WTC11 (cell line): ENCODE results near the gene MYO1A. TPM values are rescaled to one million over a fixed set of nuclear protein-coding genes. Genes with fewer than 3 reads are reported as not detected.

ENCODE experiments used
- ATAC-seq: fragments of 200-7000 bp; cut with Tn5 transposase; 2 replicates; pipeline ENCODE4 v1.10.0; 2021; ENCODE audit warnings: mild to moderate bottlenecking, moderate library complexity
- CTCF ChIA-PET: fragments of 300-600 bp; sonication (Branson Sonifier 250); formaldehyde crosslinking; loops from one replicate; lab custom pipeline; 2021; ENCODE audit warnings: antibody characterized with exemption; lab: Charles Lee
- POLR2A ChIA-PET: fragments of 350-600 bp; sonication (Branson Sonifier 250); formaldehyde crosslinking; loops from one replicate; lab custom pipeline; 2021; ENCODE audit warnings: antibody characterized with exemption; lab: Charles Lee
- DNase-seq: peaks from one replicate; pipeline ENCODE4 v3.0.0; 2021; ENCODE audit warnings: low spot score
- H3K27ac Mint-ChIP-seq: 2 replicates; pipeline ENCODE4 v1.8.0; 2021; ENCODE audit warnings: mixed read lengths
- H3K27me3 Mint-ChIP-seq: 2 replicates; pipeline ENCODE4 v1.8.0; 2021; ENCODE audit warnings: low read depth, mild to moderate bottlenecking, moderate library complexity, mixed read lengths
- H3K36me3 Mint-ChIP-seq: 2 replicates; pipeline ENCODE4 v1.8.0; 2021; ENCODE audit warnings: mixed read lengths
- H3K4me1 Mint-ChIP-seq: 2 replicates; pipeline ENCODE4 v1.8.0; 2022; ENCODE audit warnings: mixed read lengths
- H3K4me3 Mint-ChIP-seq: 2 replicates; pipeline ENCODE4 v1.8.0; 2021; ENCODE audit warnings: mild to moderate bottlenecking, moderate library complexity, mixed read lengths
- H3K9me3 Mint-ChIP-seq: 2 replicates; pipeline ENCODE4 v1.8.0; 2021; ENCODE audit warnings: mixed read lengths
- ATF3 ChIP-seq: sonication (generic); formaldehyde crosslinking; conservative IDR thresholded peaks from 2 replicates; pipeline ENCODE4 v1.8.1; 2022; ENCODE audit warnings: mild to moderate bottlenecking, missing genetic modification reagents
- CREB1 ChIP-seq: sonication (generic); formaldehyde crosslinking; IDR thresholded peaks from 2 replicates; pipeline ENCODE4 v1.8.0; 2023; ENCODE audit warnings: mild to moderate bottlenecking, missing genetic modification reagents
- ELF4 ChIP-seq: sonication (generic); formaldehyde crosslinking; IDR thresholded peaks from 2 replicates; pipeline ENCODE4 v1.8.1; 2022; ENCODE audit warnings: low read depth, mild to moderate bottlenecking, moderate library complexity, missing genetic modification reagents
- EMX1 ChIP-seq: fragments of 250-450 bp; sonication (Bioruptor Pico); IDR thresholded peaks from 2 replicates; pipeline ENCODE4 v1.8.0; 2021; ENCODE audit warnings: mild to moderate bottlenecking
- ESRRA ChIP-seq: sonication (generic); formaldehyde crosslinking; IDR thresholded peaks from 2 replicates; pipeline ENCODE4 v1.8.1; 2022; ENCODE audit warnings: mild to moderate bottlenecking, missing genetic modification reagents, borderline replicate concordance
- ETV6 ChIP-seq: sonication (generic); formaldehyde crosslinking; IDR thresholded peaks from 2 replicates; pipeline ENCODE4 v1.8.1; 2022; ENCODE audit warnings: mild to moderate bottlenecking, missing genetic modification reagents
- FOXJ3 ChIP-seq: sonication (generic); formaldehyde crosslinking; IDR thresholded peaks from 2 replicates; pipeline ENCODE4 v1.9.0; 2021; ENCODE audit warnings: missing genetic modification reagents, mild to moderate bottlenecking, borderline replicate concordance
- FOXP4 ChIP-seq: sonication (generic); formaldehyde crosslinking; IDR thresholded peaks from 2 replicates; pipeline ENCODE4 v1.8.0; 2022; ENCODE audit warnings: mild to moderate bottlenecking, missing genetic modification reagents
- GTF2I ChIP-seq: fragments of 250-450 bp; sonication (Bioruptor Pico); conservative IDR thresholded peaks from 2 replicates; pipeline ENCODE4 v1.4.0; 2021; ENCODE audit warnings: mild to moderate bottlenecking
- HMGA2 ChIP-seq: fragments of 250-450 bp; sonication (Bioruptor Pico); IDR thresholded peaks from 2 replicates; pipeline ENCODE4 v1.4.0; 2021; ENCODE audit warnings: mild to moderate bottlenecking, moderate library complexity
- MLX ChIP-seq: sonication (generic); formaldehyde crosslinking; IDR thresholded peaks from 2 replicates; pipeline ENCODE4 v1.8.1; 2023; ENCODE audit warnings: mild to moderate bottlenecking, missing genetic modification reagents, moderate library complexity
- MXD4 ChIP-seq: fragments of 250-450 bp; sonication (Bioruptor Pico); IDR thresholded peaks from 2 replicates; pipeline ENCODE4 v1.8.0; 2021; ENCODE audit warnings: mild to moderate bottlenecking, moderate library complexity, borderline replicate concordance
- NR3C1 ChIP-seq: sonication (generic); formaldehyde crosslinking; conservative IDR thresholded peaks from 2 replicates; pipeline ENCODE4 v1.8.1; 2023; ENCODE audit warnings: low read depth, mild to moderate bottlenecking, missing genetic modification reagents
- SMAD4 ChIP-seq: sonication (generic); formaldehyde crosslinking; IDR thresholded peaks from 2 replicates; pipeline ENCODE4 v1.8.0; 2022; ENCODE audit warnings: mild to moderate bottlenecking, missing genetic modification reagents
- TEAD1 ChIP-seq: sonication (generic); formaldehyde crosslinking; IDR thresholded peaks from 2 replicates; pipeline ENCODE4 v1.8.0; 2022; ENCODE audit warnings: mild to moderate bottlenecking, missing genetic modification reagents
- TEAD4 ChIP-seq: sonication (generic); formaldehyde crosslinking; IDR thresholded peaks from 2 replicates; pipeline ENCODE4 v1.8.0; 2022; ENCODE audit warnings: mild to moderate bottlenecking, missing genetic modification reagents
- ZNF396 ChIP-seq: fragments of 250-450 bp; sonication (Bioruptor Pico); IDR thresholded peaks from 2 replicates; pipeline ENCODE4 v1.8.0; 2021; ENCODE audit warnings: mild to moderate bottlenecking, moderate library complexity, borderline replicate concordance
- ZNF425 ChIP-seq: fragments of 250-450 bp; sonication (Bioruptor Pico); conservative IDR thresholded peaks from 2 replicates; pipeline ENCODE4 v1.9.0; 2021; ENCODE audit warnings: mild to moderate bottlenecking
- total RNA-seq: library from RNA; stranded (reverse); gene quantifications from 3 replicates; pipeline ENCODE4 v1.2.3, GENCODE V29; 2021
- TF ChIP-seq, protein P1 (sequence below): sonication (generic); formaldehyde crosslinking; conservative IDR thresholded peaks from 2 replicates; pipeline ENCODE4 v1.8.1; 2023; ENCODE audit warnings: mild to moderate bottlenecking, low read depth, missing genetic modification reagents, moderate library complexity
- TF ChIP-seq, protein P2 (sequence below): sonication (generic); formaldehyde crosslinking; IDR thresholded peaks from 2 replicates; pipeline ENCODE4 v1.8.0; 2022; ENCODE audit warnings: mild to moderate bottlenecking, missing genetic modification reagents
- TF ChIP-seq, protein P3 (sequence below): sonication (generic); formaldehyde crosslinking; IDR thresholded peaks from 2 replicates; pipeline ENCODE4 v1.8.1; 2022; ENCODE audit warnings: mild to moderate bottlenecking, missing genetic modification reagents, moderate library complexity, borderline replicate concordance
- TF ChIP-seq, protein P4 (sequence below): sonication (generic); formaldehyde crosslinking; IDR thresholded peaks from 2 replicates; pipeline ENCODE4 v1.8.1; 2022; ENCODE audit warnings: low read depth, mild to moderate bottlenecking, moderate library complexity, missing genetic modification reagents, borderline replicate concordance

The MYO1A gene
- total RNA-seq, 1 experiment from 2014 or later: 0.87 TPM

- no peak overlapping the region for H3K27ac Mint-ChIP-seq
- ATAC-seq: no peak
- no peak overlapping the region for H3K4me3 Mint-ChIP-seq
- ChIA-PET POLR2A (no interaction called here), CTCF (no interaction called here)
- no peaks in the 10 kb centered on the region for H3K36me3 Mint-ChIP-seq
- DNase-seq: no peak
- H3K4me1 Mint-ChIP-seq: no peaks in the 10 kb centered on the region
- H3K9me3 Mint-ChIP-seq: no peaks in the 10 kb centered on the region
- H3K27me3 Mint-ChIP-seq: peaks cover 10% of the 10 kb centered on the region; the same call in 1 of the 2 replicates
- TF ChIP-seq, protein P1, sequence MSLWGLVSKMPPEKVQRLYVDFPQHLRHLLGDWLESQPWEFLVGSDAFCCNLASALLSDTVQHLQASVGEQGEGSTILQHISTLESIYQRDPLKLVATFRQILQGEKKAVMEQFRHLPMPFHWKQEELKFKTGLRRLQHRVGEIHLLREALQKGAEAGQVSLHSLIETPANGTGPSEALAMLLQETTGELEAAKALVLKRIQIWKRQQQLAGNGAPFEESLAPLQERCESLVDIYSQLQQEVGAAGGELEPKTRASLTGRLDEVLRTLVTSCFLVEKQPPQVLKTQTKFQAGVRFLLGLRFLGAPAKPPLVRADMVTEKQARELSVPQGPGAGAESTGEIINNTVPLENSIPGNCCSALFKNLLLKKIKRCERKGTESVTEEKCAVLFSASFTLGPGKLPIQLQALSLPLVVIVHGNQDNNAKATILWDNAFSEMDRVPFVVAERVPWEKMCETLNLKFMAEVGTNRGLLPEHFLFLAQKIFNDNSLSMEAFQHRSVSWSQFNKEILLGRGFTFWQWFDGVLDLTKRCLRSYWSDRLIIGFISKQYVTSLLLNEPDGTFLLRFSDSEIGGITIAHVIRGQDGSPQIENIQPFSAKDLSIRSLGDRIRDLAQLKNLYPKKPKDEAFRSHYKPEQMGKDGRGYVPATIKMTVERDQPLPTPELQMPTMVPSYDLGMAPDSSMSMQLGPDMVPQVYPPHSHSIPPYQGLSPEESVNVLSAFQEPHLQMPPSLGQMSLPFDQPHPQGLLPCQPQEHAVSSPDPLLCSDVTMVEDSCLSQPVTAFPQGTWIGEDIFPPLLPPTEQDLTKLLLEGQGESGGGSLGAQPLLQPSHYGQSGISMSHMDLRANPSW (CRISPR knock-in tag): no peak
- TF ChIP-seq TEAD1 (no peak), GTF2I (CRISPR knock-in tag) (no peak), NR3C1 (CRISPR knock-in tag) (no peak), ESRRA (CRISPR knock-in tag) (no peak), HMGA2 (no peak), CREB1 (no peak), MLX (no peak), TEAD4 (CRISPR knock-in tag) (no peak), ATF3 (CRISPR knock-in tag) (no peak), MXD4 (CRISPR knock-in tag) (no peak), EMX1 (CRISPR knock-in tag) (no peak), SMAD4 (no peak)
- TF ChIP-seq, protein P2, sequence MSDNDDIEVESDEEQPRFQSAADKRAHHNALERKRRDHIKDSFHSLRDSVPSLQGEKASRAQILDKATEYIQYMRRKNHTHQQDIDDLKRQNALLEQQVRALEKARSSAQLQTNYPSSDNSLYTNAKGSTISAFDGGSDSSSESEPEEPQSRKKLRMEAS: no peak
- TF ChIP-seq, protein P3, sequence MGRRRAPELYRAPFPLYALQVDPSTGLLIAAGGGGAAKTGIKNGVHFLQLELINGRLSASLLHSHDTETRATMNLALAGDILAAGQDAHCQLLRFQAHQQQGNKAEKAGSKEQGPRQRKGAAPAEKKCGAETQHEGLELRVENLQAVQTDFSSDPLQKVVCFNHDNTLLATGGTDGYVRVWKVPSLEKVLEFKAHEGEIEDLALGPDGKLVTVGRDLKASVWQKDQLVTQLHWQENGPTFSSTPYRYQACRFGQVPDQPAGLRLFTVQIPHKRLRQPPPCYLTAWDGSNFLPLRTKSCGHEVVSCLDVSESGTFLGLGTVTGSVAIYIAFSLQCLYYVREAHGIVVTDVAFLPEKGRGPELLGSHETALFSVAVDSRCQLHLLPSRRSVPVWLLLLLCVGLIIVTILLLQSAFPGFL (CRISPR knock-in tag): no peak
Observed at GRCh38 chr12:57044468-57044867, 5.5 kb downstream of the MYO1A start.

DNA sequence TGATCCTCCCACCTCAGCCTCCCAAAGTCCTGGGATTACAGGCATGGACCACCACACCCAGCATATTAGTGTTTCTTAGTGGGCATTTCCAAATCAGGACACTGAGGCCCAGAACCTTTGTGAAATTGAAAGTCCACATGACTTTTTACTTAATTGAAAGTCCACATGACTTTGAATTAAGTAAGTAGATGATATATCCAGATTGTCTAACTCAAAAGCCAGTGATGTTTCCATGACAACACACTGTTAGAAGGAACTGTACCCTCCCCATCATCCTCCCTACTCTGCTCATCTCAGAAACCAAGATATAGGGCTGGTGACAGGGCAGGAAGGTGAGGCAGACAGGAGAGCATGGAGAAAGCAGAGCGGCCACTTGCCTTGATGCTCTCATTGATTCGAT lies 7.2 kb downstream of the MYO1A start:
- no peak overlapping the region for H3K4me3 Mint-ChIP-seq
- ATAC-seq (no peak), DNase-seq (no peak)
- TF ChIP-seq TEAD1: no peak
- no peak for TF ChIP-seq ESRRA (CRISPR knock-in tag)
- POLR2A ChIA-PET: no interaction called here
- H3K9me3 Mint-ChIP-seq: no peaks in the 10 kb centered on the region
- H3K27ac Mint-ChIP-seq: no peak overlapping the region
- CTCF ChIA-PET: interaction anchor here (1.4 to 2.5 kb wide), 2 partner anchors 69 to 82 kb away, joined by 3 to 9 read pairs; partner anchors contain the start of gene STAT6
- H3K27me3 Mint-ChIP-seq: peaks cover 10% of the 10 kb centered on the region; the same call in 1 of the 2 replicates
- peaks cover 4% of the 10 kb centered on the region for H3K4me1 Mint-ChIP-seq
- H3K36me3 Mint-ChIP-seq: no peaks in the 10 kb centered on the region

DNA sequence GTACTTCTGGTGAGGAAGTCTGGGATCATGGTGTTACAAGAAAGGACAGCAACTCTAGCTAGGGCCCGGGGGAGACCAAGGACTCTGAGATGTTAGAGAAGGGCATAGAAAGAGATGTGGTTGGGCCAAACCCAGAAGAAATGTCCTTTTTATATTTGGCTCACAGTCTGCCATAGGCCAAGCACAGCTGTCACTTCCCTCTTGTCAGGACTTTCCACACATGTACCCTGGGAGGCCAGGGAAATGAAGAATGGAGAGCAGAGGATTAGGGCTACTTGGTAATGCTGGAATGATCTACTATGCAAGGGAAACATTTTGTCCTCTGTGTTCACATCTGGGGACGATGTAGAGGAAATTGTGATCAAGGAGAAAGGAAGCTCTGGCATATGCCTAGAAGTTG lies 9.2 kb downstream of the MYO1A start:
- Mint-ChIP-seq H3K27ac (no peak overlapping the region), H3K9me3 (no peaks in the 10 kb centered on the region), H3K4me1 (peaks cover 8% of the 10 kb centered on the region), H3K36me3 (no peaks in the 10 kb centered on the region), H3K4me3 (no peak overlapping the region), H3K27me3 (peaks cover 10% of the 10 kb centered on the region; the same call in 1 of the 2 replicates)
- DNase-seq (no peak), ATAC-seq (no peak)
- POLR2A ChIA-PET: no interaction called here
- CTCF ChIA-PET: interaction anchor here (0.6 to 1.4 kb wide), 8 partner anchors 9 to 202 kb away, joined by 3 to 7 read pairs (median 3); partner anchors contain the start of gene STAT6
- TF ChIP-seq FOXP4 (CRISPR knock-in tag): no peak
- TF ChIP-seq ETV6 (CRISPR knock-in tag): no peak
- no peak for TF ChIP-seq ZNF396
- no peak for TF ChIP-seq EMX1 (CRISPR knock-in tag)
- TF ChIP-seq NR3C1 (CRISPR knock-in tag): no peak
- TF ChIP-seq, protein P4, sequence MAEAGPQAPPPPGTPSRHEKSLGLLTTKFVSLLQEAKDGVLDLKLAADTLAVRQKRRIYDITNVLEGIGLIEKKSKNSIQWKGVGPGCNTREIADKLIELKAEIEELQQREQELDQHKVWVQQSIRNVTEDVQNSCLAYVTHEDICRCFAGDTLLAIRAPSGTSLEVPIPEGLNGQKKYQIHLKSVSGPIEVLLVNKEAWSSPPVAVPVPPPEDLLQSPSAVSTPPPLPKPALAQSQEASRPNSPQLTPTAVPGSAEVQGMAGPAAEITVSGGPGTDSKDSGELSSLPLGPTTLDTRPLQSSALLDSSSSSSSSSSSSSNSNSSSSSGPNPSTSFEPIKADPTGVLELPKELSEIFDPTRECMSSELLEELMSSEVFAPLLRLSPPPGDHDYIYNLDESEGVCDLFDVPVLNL: no peak
- no peak for TF ChIP-seq FOXJ3
- TF ChIP-seq ZNF425 (CRISPR knock-in tag): no peak
- TF ChIP-seq ELF4 (CRISPR knock-in tag): no peak
